Measurements from ENCODE around the gene CLASP1.

Gene CLASP1

DNA sequence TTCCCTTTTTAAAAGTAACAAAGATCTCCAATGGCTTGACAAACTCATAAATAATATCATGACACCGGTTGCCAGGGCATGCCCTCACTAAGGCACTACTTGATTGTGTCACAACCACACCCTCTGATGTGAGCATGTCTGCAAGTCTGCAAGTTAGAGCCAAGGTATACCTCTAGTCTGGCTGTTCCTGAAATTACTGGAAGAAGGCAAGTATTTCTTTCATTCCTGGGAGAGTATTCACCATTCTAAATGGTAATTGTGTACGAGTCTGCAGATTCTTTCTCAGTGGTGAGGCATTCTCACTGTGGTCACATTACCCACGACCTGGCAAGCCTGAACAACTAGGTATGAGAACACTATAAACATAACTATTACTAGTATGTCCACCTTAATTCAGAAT is 144.3 kb downstream of the CLASP1 start:
- TF ChIP-seq, protein P1, sequence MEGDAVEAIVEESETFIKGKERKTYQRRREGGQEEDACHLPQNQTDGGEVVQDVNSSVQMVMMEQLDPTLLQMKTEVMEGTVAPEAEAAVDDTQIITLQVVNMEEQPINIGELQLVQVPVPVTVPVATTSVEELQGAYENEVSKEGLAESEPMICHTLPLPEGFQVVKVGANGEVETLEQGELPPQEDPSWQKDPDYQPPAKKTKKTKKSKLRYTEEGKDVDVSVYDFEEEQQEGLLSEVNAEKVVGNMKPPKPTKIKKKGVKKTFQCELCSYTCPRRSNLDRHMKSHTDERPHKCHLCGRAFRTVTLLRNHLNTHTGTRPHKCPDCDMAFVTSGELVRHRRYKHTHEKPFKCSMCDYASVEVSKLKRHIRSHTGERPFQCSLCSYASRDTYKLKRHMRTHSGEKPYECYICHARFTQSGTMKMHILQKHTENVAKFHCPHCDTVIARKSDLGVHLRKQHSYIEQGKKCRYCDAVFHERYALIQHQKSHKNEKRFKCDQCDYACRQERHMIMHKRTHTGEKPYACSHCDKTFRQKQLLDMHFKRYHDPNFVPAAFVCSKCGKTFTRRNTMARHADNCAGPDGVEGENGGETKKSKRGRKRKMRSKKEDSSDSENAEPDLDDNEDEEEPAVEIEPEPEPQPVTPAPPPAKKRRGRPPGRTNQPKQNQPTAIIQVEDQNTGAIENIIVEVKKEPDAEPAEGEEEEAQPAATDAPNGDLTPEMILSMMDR (IDR thresholded peaks at IDR 0.05): no peak

DNA sequence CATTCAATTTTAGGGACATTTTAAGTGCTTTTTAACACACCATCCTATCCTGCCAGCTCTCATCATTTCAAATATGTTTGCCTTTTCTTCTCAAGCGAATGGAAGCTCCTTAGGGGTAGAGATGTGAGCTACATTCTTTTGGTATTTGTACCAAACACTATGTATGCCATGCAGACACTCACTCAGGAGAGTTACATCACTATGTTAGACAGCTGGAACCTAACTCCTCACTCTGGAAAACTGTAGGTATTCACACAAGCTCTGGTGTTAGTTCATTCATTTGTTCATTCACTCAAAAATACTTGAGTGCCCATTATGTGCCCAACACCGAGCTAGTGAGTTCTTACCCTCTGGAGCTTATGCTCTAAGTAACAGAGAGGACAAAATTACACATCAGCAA is 144.9 kb downstream of the CLASP1 start:
- TF ChIP-seq, protein P1 (IDR thresholded peaks at IDR 0.05): no peak

DNA sequence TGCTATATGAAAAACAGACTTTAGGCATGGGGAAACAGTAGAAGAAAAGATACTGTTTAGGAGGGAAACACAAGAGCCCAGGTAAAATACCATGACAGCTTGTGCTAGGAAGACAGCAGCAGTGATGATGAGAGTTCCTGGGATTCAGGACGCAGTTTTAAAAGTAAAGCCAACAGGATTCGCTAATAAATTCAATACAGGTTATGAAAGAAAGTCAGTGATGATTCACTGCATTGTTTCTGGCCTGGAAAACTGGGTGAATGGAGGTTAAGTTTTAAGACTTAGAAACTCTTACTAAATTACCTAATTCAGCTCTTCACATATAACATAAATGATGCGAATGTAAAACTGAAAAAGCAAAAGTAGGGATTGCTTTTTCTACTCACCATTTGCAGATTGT is 146.5 kb downstream of the CLASP1 start:
- TF ChIP-seq, protein P1 (IDR thresholded peaks at IDR 0.05): no peak

DNA sequence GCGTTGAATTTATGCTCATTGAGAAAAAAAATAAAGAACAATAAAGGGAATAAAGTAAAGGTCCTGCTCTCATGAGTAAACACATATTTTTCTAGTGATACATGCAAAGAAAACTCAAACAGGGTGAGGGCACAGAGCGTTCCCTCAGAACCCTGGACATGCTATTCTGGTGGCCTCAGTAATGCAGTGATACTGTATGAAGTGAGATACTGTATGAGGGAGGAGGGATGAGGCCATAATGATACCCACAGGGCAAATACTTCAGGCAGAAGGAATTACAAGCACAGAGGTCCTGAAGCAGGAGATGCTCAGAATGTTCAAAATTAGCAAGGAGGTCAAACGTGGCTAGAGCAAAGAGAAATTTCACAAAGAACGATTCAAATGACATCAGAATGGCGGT is 147.0 kb downstream of the CLASP1 start:
- TF ChIP-seq, protein P1 (IDR thresholded peaks at IDR 0.05): no peak

DNA sequence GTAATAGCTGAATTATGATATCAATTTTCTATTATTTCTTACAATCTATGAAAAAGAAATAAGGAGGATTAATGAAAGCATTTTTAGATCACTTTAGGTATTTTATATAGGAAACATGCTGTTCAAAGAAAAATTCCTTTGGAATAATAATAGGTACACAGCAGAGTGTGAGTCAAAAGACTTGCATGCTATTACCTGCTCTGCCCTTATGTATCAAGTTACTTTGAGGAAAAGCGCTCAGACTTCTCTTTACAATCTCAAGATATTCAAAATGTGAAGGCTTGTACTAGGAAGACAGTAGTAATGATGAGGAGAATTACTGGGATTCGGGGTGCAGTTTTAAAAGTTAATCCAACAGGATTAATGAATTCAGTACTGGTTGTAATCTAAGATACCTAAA is 147.7 kb downstream of the CLASP1 start:
- TF ChIP-seq, protein P1 (IDR thresholded peaks at IDR 0.05): no peak

DNA sequence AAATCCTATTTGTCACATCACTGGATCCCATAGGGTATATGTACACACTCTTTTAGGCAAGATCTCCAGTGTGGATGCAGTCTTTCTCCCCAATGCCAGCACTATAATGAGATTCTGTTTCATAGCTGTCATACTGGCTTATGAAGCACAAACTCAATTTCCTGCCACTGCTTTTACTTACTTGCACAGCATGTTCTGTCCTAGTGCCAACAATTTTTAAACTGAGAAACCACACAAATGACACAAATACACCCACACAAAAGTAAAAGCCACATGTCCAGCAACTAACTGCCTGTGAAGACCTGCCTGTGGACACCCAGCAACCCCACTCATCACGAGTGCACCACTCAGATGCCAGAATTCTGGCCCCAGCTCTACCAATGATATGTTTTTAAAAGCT is 148.2 kb downstream of the CLASP1 start:
- TF ChIP-seq, protein P1 (IDR thresholded peaks at IDR 0.05): no peak

DNA sequence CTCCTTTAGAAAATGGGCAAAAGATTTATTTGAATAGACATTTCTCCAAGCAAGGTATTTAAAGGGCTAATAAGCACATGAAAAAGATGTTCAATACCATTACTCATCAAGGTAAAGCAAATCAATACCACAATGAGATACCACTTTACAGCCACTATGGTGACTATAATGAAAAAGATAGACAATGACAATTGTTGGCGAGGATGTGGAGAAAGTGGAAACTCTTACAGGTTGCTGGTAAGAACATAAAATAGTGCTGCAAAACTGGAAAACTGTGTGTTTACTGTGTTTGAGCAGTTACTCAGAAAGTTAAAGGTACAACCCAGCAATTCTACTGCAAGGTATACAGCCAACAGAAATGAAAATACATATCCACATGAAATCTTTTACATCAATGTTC is 150.5 kb downstream of the CLASP1 start:
- TF ChIP-seq, protein P1 (IDR thresholded peaks at IDR 0.05): no peak

DNA sequence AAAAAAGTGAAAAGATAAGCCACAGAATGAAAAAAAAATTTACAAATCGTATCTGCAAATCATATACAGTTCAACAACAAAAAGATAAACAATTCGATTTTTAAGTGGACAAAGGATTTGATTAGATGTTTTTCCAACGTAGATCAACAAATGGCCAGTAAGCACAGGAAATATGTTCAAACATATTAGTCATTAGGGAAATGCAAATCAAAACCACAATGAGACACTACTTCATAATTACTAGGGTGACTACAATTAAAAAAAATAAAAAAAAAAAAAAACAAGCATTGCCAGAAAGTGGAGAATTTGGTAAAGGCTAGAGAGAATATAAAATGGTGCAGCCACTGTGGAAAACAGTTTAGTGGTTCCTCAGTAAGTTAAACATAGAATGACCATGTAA is 156.9 kb downstream of the CLASP1 start:
- TF ChIP-seq, protein P1 (IDR thresholded peaks at IDR 0.05): no peak
